ENCODE measurements around the gene NPPA.
"Not testable (repeated sequence)": the region's sequence is repeated elsewhere in the genome, so short reads cannot be mapped to it uniquely, and the experiment has no call there.

NPPA gene

GRCh38 chr1:11813021-11813420 lies 34.6 kb downstream of the NPPA start:
- H3K4me3 ChIP-seq (ENCODE audit: low read depth, low read length) = no peak overlapping the region
- POLR2A ChIA-PET = no interaction called here
- no peak for DNase-seq (ENCODE audit: low read depth, low spot score)
- CTCF ChIA-PET = no interaction called here
- TF ChIP-seq CTCF (IDR thresholded peaks at IDR 0.05; ENCODE audit: insufficient read depth, low read length, missing control alignments) = no peak

GRCh38 chr1:11807133-11807532 lies 40.5 kb downstream of the NPPA start:
- ChIA-PET CTCF (interaction anchor here (0.6 to 2.5 kb wide), 4 partner anchors 9 to 87 kb away, joined by 3 to 9 read pairs (median 3); no protein-coding TSS in a partner anchor), POLR2A (interaction anchor here (0.9 to 1.6 kb wide), 3 partner anchors 71 to 103 kb away, joined by 3 to 12 read pairs (median 5); partner anchors contain the start of gene AGTRAP)
- H3K4me3 ChIP-seq (ENCODE audit: low read depth, low read length) = peak overlapping the region; percentile 95

GRCh38 chr1:11806307-11806936 lies 41.2 kb downstream of the NPPA start:
- no peak for DNase-seq (ENCODE audit: low read depth, low spot score)
- ChIA-PET CTCF (interaction anchor here (0.7 to 2.5 kb wide), 3 partner anchors 17 to 86 kb away, joined by 3 to 9 read pairs (median 3); no protein-coding TSS in a partner anchor), POLR2A (interaction anchor here (0.9 to 1.6 kb wide), 4 partner anchors 17 to 103 kb away, joined by 3 to 12 read pairs (median 4); partner anchors contain the start of gene AGTRAP)
- TF ChIP-seq CTCF (IDR thresholded peaks at IDR 0.05; ENCODE audit: insufficient read depth, low read length, missing control alignments) = no peak
- peak overlapping the region; percentile 95 for H3K4me3 ChIP-seq (ENCODE audit: low read depth, low read length)

More at GRCh38 chr1:11807133-11807532, 40.5 kb downstream of the NPPA start:
- no peak for TF ChIP-seq CTCF (IDR thresholded peaks at IDR 0.05; ENCODE audit: insufficient read depth, low read length, missing control alignments)
- DNase-seq (ENCODE audit: low read depth, low spot score) = no peak

- ChIA-PET CTCF (interaction anchor here (2.5 kb wide), 1 partner anchor 32 kb away, joined by 9 read pairs; no protein-coding TSS in a partner anchor), POLR2A (interaction anchor here (0.6 to 1.6 kb wide), 5 partner anchors 17 to 104 kb away, joined by 3 to 12 read pairs (median 3); partner anchors contain the start of gene AGTRAP)
- peak; percentile 91 for DNase-seq (ENCODE audit: low read depth, low spot score)
- TF ChIP-seq CTCF (IDR thresholded peaks at IDR 0.05; ENCODE audit: insufficient read depth, low read length, missing control alignments) = no peak
- peak within 1 kb of the TSS; percentile 95 for H3K4me3 ChIP-seq (ENCODE audit: low read depth, low read length)
Measured at GRCh38 chr1:11805422-11806306, 41.9 kb downstream of the NPPA start, which contains the start of the genes CLCN6 and MTHFR. CLCN6 (plus strand) TSS chr1:11806191; CDS start chr1:11806263, 72 bp downstream. MTHFR (minus strand) TSS chr1:11805964; CDS start chr1:11803116, 2,848 bp downstream.

GRCh38 chr1:11804666-11805421 lies 42.7 kb downstream of the NPPA start:
- no peak for TF ChIP-seq CTCF (IDR thresholded peaks at IDR 0.05; ENCODE audit: insufficient read depth, low read length, missing control alignments)
- H3K4me3 ChIP-seq (ENCODE audit: low read depth, low read length) = peak overlapping the region; percentile 76
- CTCF ChIA-PET = interaction anchor here (1.0 to 1.8 kb wide), 2 partner anchors 89 to 140 kb away, joined by 3 to 4 read pairs; partner anchors contain the start of gene FBXO6
- no peak for DNase-seq (ENCODE audit: low read depth, low spot score)
- POLR2A ChIA-PET = interaction anchor here (0.5 kb wide), 1 partner anchor 1297 kb away, joined by 3 read pairs; no protein-coding TSS in a partner anchor

- ChIA-PET POLR2A (interaction anchor here (0.5 to 2.1 kb wide), 4 partner anchors 10 to 1296 kb away, joined by 3 to 17 read pairs (median 6); no protein-coding TSS in a partner anchor), CTCF (interaction anchor here (1.0 to 3.1 kb wide), 3 partner anchors 19 to 139 kb away, joined by 3 to 18 read pairs (median 4); partner anchors contain the start of gene FBXO6)
- DNase-seq (ENCODE audit: low read depth, low spot score) = not testable (repeated sequence)
- peak overlapping the region; percentile 72 for H3K4me3 ChIP-seq (ENCODE audit: low read depth, low read length)
Measured at GRCh38 chr1:11803924-11804665, 43.5 kb downstream of the NPPA start.

Measured in AG04449 (cell line).